Nephron progenitor cell (in vitro differentiated cells): ENCODE data around the gene AICDA.
"Not testable (repeated sequence)": the region's sequence is repeated elsewhere in the genome, so short reads cannot be mapped to it uniquely, and the experiment has no call there.

Source experiments
- DNase-seq: peaks from one replicate; pipeline ENCODE4 v3.0.0; 2021
- H3K27ac Mint-ChIP-seq: 2 replicates; pipeline ENCODE4 v1.8.0; 2021; ENCODE audit warnings: mild to moderate bottlenecking, moderate library complexity, mixed read lengths
- H3K27me3 Mint-ChIP-seq: 2 replicates; pipeline ENCODE4 v1.8.0; 2021; ENCODE audit warnings: mild to moderate bottlenecking, low read depth, mixed read lengths; ENCODE audit not compliant: poor library complexity
- H3K36me3 Mint-ChIP-seq: 2 replicates; pipeline ENCODE4 v1.8.0; 2021; ENCODE audit warnings: low read depth, mixed read lengths
- H3K4me1 Mint-ChIP-seq: 2 replicates; pipeline ENCODE4 v1.8.0; 2021; ENCODE audit warnings: mixed read lengths
- H3K4me3 Mint-ChIP-seq: 2 replicates; pipeline ENCODE4 v1.8.0; 2021; ENCODE audit warnings: mild to moderate bottlenecking, moderate library complexity, mixed read lengths
- H3K9me3 Mint-ChIP-seq: 2 replicates; pipeline ENCODE4 v1.8.0; 2021; ENCODE audit warnings: mild to moderate bottlenecking, moderate library complexity, mixed read lengths
- CTCF ChIP-seq: fragments of 200-600 bp; sonication (generic); IDR thresholded peaks from 2 replicates; pipeline ENCODE4 v1.5.0; 2021; ENCODE audit warnings: antibody characterized with exemption

AICDA gene

GRCh38 chr12:8637244-8637643 lies 24.6 kb upstream of the AICDA start:
- peaks cover 10% of the 10 kb centered on the region for H3K36me3 Mint-ChIP-seq
- no peak for DNase-seq
- H3K27ac Mint-ChIP-seq = no peak overlapping the region
- H3K9me3 Mint-ChIP-seq = peaks cover 30% of the 10 kb centered on the region
- no peak for TF ChIP-seq CTCF
- no peaks in the 10 kb centered on the region for H3K27me3 Mint-ChIP-seq
- peaks cover 30% of the 10 kb centered on the region for H3K4me1 Mint-ChIP-seq
- no peak overlapping the region for H3K4me3 Mint-ChIP-seq

- Mint-ChIP-seq H3K27ac (peak overlapping the region; percentile 85), H3K27me3 (no peaks in the 10 kb centered on the region), H3K4me3 (no peak overlapping the region), H3K36me3 (peaks cover 10% of the 10 kb centered on the region), H3K4me1 (peaks cover 30% of the 10 kb centered on the region), H3K9me3 (peaks cover 33% of the 10 kb centered on the region)
- DNase-seq = no peak
- no peak for TF ChIP-seq CTCF
Measured at GRCh38 chr12:8636581-8636980, 23.9 kb upstream of the AICDA start.

- Mint-ChIP-seq H3K27ac (peak overlapping the region; percentile 85), H3K9me3 (peaks cover 35% of the 10 kb centered on the region), H3K4me1 (peaks cover 30% of the 10 kb centered on the region), H3K4me3 (peak overlapping the region; percentile 48)
- not testable (repeated sequence) for DNase-seq, H3K36me3 Mint-ChIP-seq, H3K27me3 Mint-ChIP-seq
Measured at GRCh38 chr12:8636007-8636346, 23.3 kb upstream of the AICDA start.

GRCh38 chr12:8635342-8636006 lies 22.8 kb upstream of the AICDA start:
- not testable (repeated sequence) for H3K36me3 Mint-ChIP-seq

GRCh38 chr12:8630131-8630530 lies 17.5 kb upstream of the AICDA start:
- TF ChIP-seq CTCF = no peak
- Mint-ChIP-seq H3K27ac (no peak overlapping the region), H3K4me1 (peaks cover 5% of the 10 kb centered on the region), H3K4me3 (no peak overlapping the region), H3K36me3 (peaks cover 10% of the 10 kb centered on the region), H3K9me3 (peaks cover 37% of the 10 kb centered on the region), H3K27me3 (no peaks in the 10 kb centered on the region)
- DNase-seq = no peak

More at GRCh38 chr12:8635342-8636006, 22.8 kb upstream of the AICDA start:
- Mint-ChIP-seq H3K27ac (peak overlapping the region; percentile 85), H3K4me3 (peak overlapping the region; percentile 48), H3K9me3 (peaks cover 39% of the 10 kb centered on the region), H3K4me1 (peaks cover 30% of the 10 kb centered on the region)
- DNase-seq, H3K27me3 Mint-ChIP-seq: not testable (repeated sequence)

GRCh38 chr12:8629486-8630033 lies 16.9 kb upstream of the AICDA start:
- Mint-ChIP-seq H3K4me3 (no peak overlapping the region), H3K4me1 (no peaks in the 10 kb centered on the region), H3K36me3 (peaks cover 9% of the 10 kb centered on the region), H3K9me3 (peaks cover 34% of the 10 kb centered on the region), H3K27ac (no peak overlapping the region), H3K27me3 (no peaks in the 10 kb centered on the region)
- TF ChIP-seq CTCF = no peak
- no peak for DNase-seq

GRCh38 chr12:8628731-8629130 lies 16.1 kb upstream of the AICDA start:
- Mint-ChIP-seq H3K36me3 (peaks cover 4% of the 10 kb centered on the region), H3K27ac (no peak overlapping the region), H3K27me3 (no peaks in the 10 kb centered on the region), H3K4me3 (no peak overlapping the region), H3K4me1 (no peaks in the 10 kb centered on the region), H3K9me3 (peaks cover 33% of the 10 kb centered on the region)
- DNase-seq = no peak
- TF ChIP-seq CTCF = no peak

- not testable (repeated sequence) for H3K4me1 Mint-ChIP-seq, H3K4me3 Mint-ChIP-seq, H3K27ac Mint-ChIP-seq, H3K36me3 Mint-ChIP-seq, H3K27me3 Mint-ChIP-seq, DNase-seq
- peaks cover 41% of the 10 kb centered on the region for H3K9me3 Mint-ChIP-seq
Measured at GRCh38 chr12:8624750-8625149, 12.1 kb upstream of the AICDA start.
